GM12878 (cell line): ENCODE data around the gene SNAPC2. TPM values are rescaled to one million over a fixed set of nuclear protein-coding genes. Genes with fewer than 3 reads are reported as not detected.
A peak's percentile ranks its signal among the peaks of the same experiment; 100 is the strongest.

ENCODE experiments used
- ATAC-seq: fragments of 200-7000 bp; cut with Tn5 transposase; 3 replicates; pipeline ENCODE4 v1.9.1; 2020; ENCODE audit warnings: mild to moderate bottlenecking, moderate library complexity
- BruUV-seq: library from RNA; stranded (reverse); fragments of 400-500 nt; replicated peaks from 2 replicates; lab custom pipeline; 2021; lab: Mats Ljungman, UMichigan
- CTCF ChIA-PET: fragments of 300-600 bp; sonication (Branson Sonifier 250); formaldehyde crosslinking; extraction: SDS; loops from one replicate; lab custom pipeline; 2021; ENCODE audit warnings: inconsistent platforms; lab: Yijun Ruan, JAX
- POLR2A ChIA-PET: fragments of 350-600 bp; formaldehyde crosslinking; extraction: SDS; loops from one replicate; lab custom pipeline; 2021; ENCODE audit warnings: inconsistent platforms; lab: Charles Lee
- RAD21 ChIA-PET: fragments of 300-600 bp; sonication (Branson Sonifier 250); formaldehyde crosslinking; loops from one replicate; lab custom pipeline; 2023; ENCODE audit warnings: antibody characterized with exemption; ENCODE audit not compliant: unreplicated experiment; lab: Charles Lee
- SMC1A ChIA-PET: fragments of 300-600 bp; sonication (Branson Sonifier 250); formaldehyde crosslinking; loops from one replicate; lab custom pipeline; 2023; ENCODE audit not compliant: unreplicated experiment, uncharacterized antibody; lab: Charles Lee
- DNase-seq: peaks from one replicate; pipeline ENCODE4 v3.0.0-alpha.2; 2011; ENCODE audit warnings: low read depth, low spot score
- FAIRE-seq: peaks from 3 replicates; lab custom pipeline; 2011; peaks lifted over from hg19 to GRCh38; lab: Jason Lieb, UNC
- H2AFZ ChIP-seq: 2 replicates; pipeline ENCODE4 v1.6.0; 2011; ENCODE audit warnings: low read depth, low read length, control low read depth; ENCODE audit not compliant: control insufficient read depth
- H3K27ac ChIP-seq: 2 replicates; pipeline ENCODE4 v1.5.1; 2011; ENCODE audit warnings: control low read depth; ENCODE audit not compliant: control insufficient read depth, insufficient read depth
- H3K27me3 ChIP-seq, 2 experiments: replicated peaks in 1 of 2; 2 replicates each; pipeline versions ENCODE4 v1.6.0 to v1.6.1; 2011; ENCODE audit warnings: low read length in 1 of 2; ENCODE audit not compliant: control insufficient read depth in 2 of 2, insufficient read depth in 2 of 2
- H3K36me3 ChIP-seq, 2 experiments: 2 replicates each; pipeline ENCODE4 v1.5.1; 2011; ENCODE audit warnings: low read length in 1 of 2; ENCODE audit not compliant: control insufficient read depth in 2 of 2, insufficient read depth in 2 of 2
- H3K4me1 ChIP-seq: 2 replicates; pipeline ENCODE4 v1.6.1; 2011; ENCODE audit warnings: mild to moderate bottlenecking, low read length, moderate library complexity, mixed read lengths; ENCODE audit not compliant: control insufficient read depth, insufficient read depth
- H3K4me2 ChIP-seq: 2 replicates; pipeline ENCODE4 v1.6.0; 2011; ENCODE audit warnings: control low read depth; ENCODE audit not compliant: control insufficient read depth, insufficient read depth
- H3K4me3 ChIP-seq: fragments of 200-600 bp; sonication (generic); 2 replicates; pipeline ENCODE4 v1.5.1; 2016
- H3K79me2 ChIP-seq: 2 replicates; pipeline ENCODE4 v1.6.0; 2011; ENCODE audit warnings: low read length; ENCODE audit not compliant: control insufficient read depth, insufficient read depth
- H3K9ac ChIP-seq: 2 replicates; pipeline ENCODE4 v1.8.0; 2011; ENCODE audit warnings: low read length, control low read depth, mixed read lengths; ENCODE audit not compliant: control insufficient read depth, insufficient read depth
- H3K9me3 ChIP-seq: replicated peaks from 3 replicates; pipeline ENCODE4 v1.5.1; 2011; ENCODE audit warnings: mild to moderate bottlenecking, low read length; ENCODE audit not compliant: control insufficient read depth, insufficient read depth
- H4K20me1 ChIP-seq: 2 replicates; pipeline ENCODE4 v1.6.0; 2011; ENCODE audit not compliant: control insufficient read depth, insufficient read depth
- CREB1 ChIP-seq: IDR thresholded peaks from 2 replicates; pipeline ENCODE4 v1.6.1; 2012; ENCODE audit warnings: low read depth, mild to moderate bottlenecking, inconsistent platforms
- E2F8 ChIP-seq: fragments of 450-650 bp; IDR thresholded peaks from 2 replicates; pipeline ENCODE4 v1.6.1; 2018; ENCODE audit warnings: mild to moderate bottlenecking, low read depth, moderate library complexity; ENCODE audit not compliant: partially characterized antibody
- IKZF1 ChIP-seq: fragments of 450-650 bp; conservative IDR thresholded peaks from 2 replicates; pipeline ENCODE4 v1.6.1; 2017; ENCODE audit warnings: antibody characterized with exemption, mild to moderate bottlenecking
- IRF5 ChIP-seq: fragments of 450-650 bp; IDR thresholded peaks from 2 replicates; pipeline ENCODE4 v1.6.1; 2017; ENCODE audit warnings: borderline replicate concordance
- NR2F1 ChIP-seq: fragments of 450-650 bp; conservative IDR thresholded peaks from 2 replicates; pipeline ENCODE4 v1.6.1; 2017; ENCODE audit warnings: mild to moderate bottlenecking
- POLR2AphosphoS5 ChIP-seq: IDR thresholded peaks from 2 replicates; pipeline ENCODE4 v1.6.1; 2011; ENCODE audit warnings: mild to moderate bottlenecking, low read length, inconsistent platforms
- SP1 ChIP-seq: IDR thresholded peaks from one replicate; pipeline ENCODE4 v1.6.1; 2011; ENCODE audit warnings: low read depth, low read length
- TCF7 ChIP-seq: IDR thresholded peaks from 2 replicates; pipeline ENCODE4 v1.6.1; 2014; ENCODE audit warnings: antibody characterized with exemption, borderline replicate concordance
- ZBTB33 ChIP-seq: fragments of 450-650 bp; IDR thresholded peaks from 2 replicates; pipeline ENCODE4 v1.6.1; 2017; ENCODE audit warnings: mild to moderate bottlenecking
- ZNF207 ChIP-seq: fragments of 450-650 bp; IDR thresholded peaks from 2 replicates; pipeline ENCODE4 v1.6.1; 2014; ENCODE audit warnings: antibody characterized with exemption, mild to moderate bottlenecking, borderline replicate concordance
- WGBS: methylation state at CpG from one replicate; pipeline ENCODE4 v1.1.6; 2016; ENCODE audit warnings: low lambda C conversion rate; ENCODE audit not compliant: insufficient replicate concordance, insufficient coverage; ENCODE audit errors: missing lambda C conversion rate; 5-methylcytosine and 5-hydroxymethylcytosine counted together
- in situ Hi-C: fragments of 300-500 bp; cut with MboI; formaldehyde crosslinking; loops from 9 replicates; pipeline ENCODE4 v1.14.3; 2018; ENCODE audit warnings: mixed read lengths
- intact Hi-C: fragments of 100-400 bp; cut with micrococcal nuclease; formaldehyde crosslinking; loops from one replicate; pipeline ENCODE4 v1.14.2; 2022; ENCODE audit not compliant: unreplicated experiment
- polyA plus RNA-seq, 11 experiments: library from polyadenylated mRNA; depleted of rRNA in 4 of 11; unstranded in 6 of 11; stranded (reverse) in 5 of 11; fragments of >200 nt; fragmentation: Nextera tagmentation in 4 of 11; fragmentation: Illumina TruSeq in 1 of 11; extraction: Ambion mirVana in 4 of 11; extraction: Trizol in 1 of 11; gene quantifications; 1 replicate in 1 of 11; 2 replicates in 10 of 11; pipeline versions ENCODE4 v1.2.1 to v1.2.3, GENCODE V29; 2011 to 2016; ENCODE audit warnings: inconsistent platforms in 2 of 11, missing spikeins in 2 of 11, low read depth in 1 of 11
- total RNA-seq, 4 experiments: library from RNA; depleted of rRNA in 3 of 4; stranded (reverse); fragments of >200 nt in 3 of 4; fragmentation: Illumina TruSeq in 1 of 4; extraction: Trizol in 1 of 4; gene quantifications; 2 replicates each; pipeline versions ENCODE4 v1.2.1 to v1.2.3, GENCODE V29; 2013 to 2021

SNAPC2 gene
- total and polyA plus RNA-seq, 10 of the 15 experiments (the other 5 are each of a cell fraction or from before 2014, with no cell fraction given) = 0.19 to 20.8 (median 12.6) TPM

- TF ChIP-seq IRF5 (no peak), TCF7 (no peak), POLR2AphosphoS5 (no peak), IKZF1 (no peak), NR2F1 (no peak)
Measured at GRCh38 chr19:7918615-7919421, 1.3 kb upstream of the SNAPC2 start (continued).

- SMC1A ChIA-PET = interaction anchor here (1.6 to 2.5 kb wide), 2 partner anchors 17 to 23 kb away, joined by 7 to 13 read pairs; partner anchors contain the start of genes MAP2K7 and TIMM44
- TF ChIP-seq ZBTB33 = no peak
- TF ChIP-seq E2F8 = no peak
- peak; percentile 10; the same call in 1 of the 2 replicates for TF ChIP-seq CREB1
- TF ChIP-seq SP1 = peak; percentile 34
- TF ChIP-seq ZNF207 = 0 out of 2 replicates have a peak, but pooled peaks have one; percentile 38
Measured at GRCh38 chr19:7920519-7921301, 572 bp downstream of the SNAPC2 start.

More at GRCh38 chr19:7920519-7921301, 572 bp downstream of the SNAPC2 start:
- FAIRE-seq (peak; percentile 57), ATAC-seq (peak; percentile 72), DNase-seq (peak; percentile 78)
- Histone ChIP-seq H4K20me1 (no peaks in the 10 kb centered on the region), H3K9me3 (no peaks in the 10 kb centered on the region; the same call in 2 of the 3 replicates), H3K9ac (peak overlapping the region; percentile 69), H3K4me2 (peak overlapping the region; percentile 96), H3K27me3 (peaks cover 8 to 21% of the 10 kb centered on the region in 2 experiments), H3K4me3 (peak overlapping the region; percentile 82), H3K27ac (peak overlapping the region; percentile 44), H3K4me1 (peaks cover 11% of the 10 kb centered on the region), H2AFZ (peak overlapping the region; percentile 97), H3K79me2 (no peaks in the 10 kb centered on the region), H3K36me3 (no peaks in the 10 kb centered on the region; a peak in 1 of 4 replicates)
- ChIA-PET RAD21 (interaction anchor here (0.6 to 2.5 kb wide), 16 partner anchors 9 to 818 kb away, joined by 3 to 17 read pairs (median 4); partner anchors contain the start of genes MAP2K7, TIMM44 and TRAPPC5), CTCF (interaction anchor here (0.6 to 3.9 kb wide), 11 partner anchors 12 to 352 kb away, joined by 3 to 32 read pairs (median 3); partner anchors contain the start of genes MAP2K7, TIMM44 and TRAPPC5), POLR2A (interaction anchor here (0.5 to 2.9 kb wide), 9 partner anchors 9 to 821 kb away, joined by 3 to 27 read pairs (median 4); partner anchors contain the start of genes MAP2K7 and TIMM44)
- in situ Hi-C loops = no loop called here
- BruUV-seq = TSS peak; percentile 88
- WGBS = 2% methylated on average over 21 of the region's 62 CpGs
- intact Hi-C loops = no loop called here
